ENCODE data around the gene FFAR1.

FFAR1 gene, protein sequence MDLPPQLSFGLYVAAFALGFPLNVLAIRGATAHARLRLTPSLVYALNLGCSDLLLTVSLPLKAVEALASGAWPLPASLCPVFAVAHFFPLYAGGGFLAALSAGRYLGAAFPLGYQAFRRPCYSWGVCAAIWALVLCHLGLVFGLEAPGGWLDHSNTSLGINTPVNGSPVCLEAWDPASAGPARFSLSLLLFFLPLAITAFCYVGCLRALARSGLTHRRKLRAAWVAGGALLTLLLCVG (N-terminal part only)

GRCh38 chr19:35347171-35347929 is at the start of gene FFAR1:
Gene FFAR1 (plus strand): TSS chr19:35347902. CDS start chr19:35351552, 3,650 bp downstream.
- H3K9me3 Mint-ChIP-seq: no peaks in the 10 kb centered on the region
- H3K36me3 Mint-ChIP-seq (ENCODE audit: low read depth): no peaks in the 10 kb centered on the region
- peak within 1 kb of the TSS; percentile 67 for H3K4me3 Mint-ChIP-seq
- peaks cover 34% of the 10 kb centered on the region for H3K4me1 Mint-ChIP-seq (ENCODE audit: low read depth)
- peaks cover 16% of the 10 kb centered on the region for H3K27me3 Mint-ChIP-seq (ENCODE audit: low read depth)
- peak within 1 kb of the TSS; percentile 78 for H3K27ac Mint-ChIP-seq

DNA sequence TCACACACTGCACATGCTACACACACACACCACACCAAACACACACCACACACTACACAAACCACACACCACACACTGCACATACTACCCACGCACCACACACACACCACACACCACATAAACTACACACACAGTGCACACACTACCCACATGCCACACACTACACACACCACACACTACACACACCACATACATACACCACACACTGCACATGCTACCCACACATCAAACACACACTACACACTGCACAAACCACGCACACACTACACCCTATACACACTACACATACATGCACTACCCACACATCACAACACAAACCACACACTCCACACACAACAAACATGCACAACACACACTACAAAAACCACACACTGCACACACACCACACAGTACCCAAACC is 49.8 kb upstream of the FFAR1 start:
- Mint-ChIP-seq H3K4me3 (no peak overlapping the region), H3K4me1 (ENCODE audit: low read depth) (peaks cover 2% of the 10 kb centered on the region), H3K36me3 (ENCODE audit: low read depth) (no peaks in the 10 kb centered on the region), H3K9me3 (no peaks in the 10 kb centered on the region), H3K27me3 (ENCODE audit: low read depth) (no peaks in the 10 kb centered on the region), H3K27ac (no peak overlapping the region)

DNA sequence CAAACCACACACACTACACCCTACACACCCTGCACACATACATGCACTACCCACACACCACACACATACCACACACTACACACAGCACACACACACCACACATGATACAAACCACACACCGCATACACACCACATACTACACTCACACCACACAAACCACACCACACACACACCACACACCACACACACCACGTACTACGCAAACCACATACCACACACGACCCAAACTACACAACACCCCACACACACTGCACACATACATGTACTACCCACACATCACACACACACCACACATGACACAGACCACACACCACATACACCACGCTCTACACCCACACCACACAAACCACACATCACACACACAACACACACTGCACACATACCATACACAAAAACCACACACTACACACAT is 49.1 kb upstream of the FFAR1 start:
- Mint-ChIP-seq H3K27me3 (ENCODE audit: low read depth) (peaks cover 2% of the 10 kb centered on the region), H3K4me1 (ENCODE audit: low read depth) (peaks cover 2% of the 10 kb centered on the region), H3K27ac (no peak overlapping the region), H3K4me3 (no peak overlapping the region), H3K9me3 (no peaks in the 10 kb centered on the region), H3K36me3 (ENCODE audit: low read depth) (no peaks in the 10 kb centered on the region)

DNA sequence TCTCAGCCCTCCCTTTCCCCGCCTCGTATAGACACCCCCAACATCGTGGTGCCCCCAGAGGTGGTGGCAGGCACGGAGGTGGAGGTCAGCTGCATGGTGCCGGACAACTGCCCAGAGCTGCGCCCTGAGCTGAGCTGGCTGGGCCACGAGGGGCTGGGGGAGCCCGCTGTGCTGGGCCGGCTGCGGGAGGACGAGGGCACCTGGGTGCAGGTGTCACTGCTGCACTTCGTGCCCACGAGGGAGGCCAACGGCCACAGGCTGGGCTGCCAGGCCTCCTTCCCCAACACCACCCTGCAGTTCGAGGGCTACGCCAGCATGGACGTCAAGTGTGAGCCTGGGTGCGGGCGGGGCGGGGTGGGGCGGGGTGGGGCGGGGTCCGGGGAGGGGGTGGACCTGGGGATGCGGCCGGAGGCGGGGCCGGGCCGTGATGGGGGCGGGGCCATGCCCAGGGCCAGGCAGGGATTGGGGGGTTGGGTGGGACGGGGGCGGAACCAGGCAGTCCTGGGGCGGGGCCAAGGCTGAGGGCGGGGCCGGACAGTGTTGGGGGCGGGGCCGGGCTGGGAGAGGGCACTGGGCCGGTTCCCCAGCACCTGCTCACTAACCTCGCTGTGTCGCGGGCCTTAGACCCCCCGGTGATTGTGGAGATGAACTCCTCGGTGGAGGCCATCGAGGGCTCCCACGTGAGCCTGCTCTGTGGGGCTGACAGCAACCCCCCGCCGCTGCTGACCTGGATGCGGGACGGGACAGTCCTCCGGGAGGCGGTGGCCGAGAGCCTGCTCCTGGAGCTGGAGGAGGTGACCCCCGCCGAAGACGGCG is 48.0 kb upstream of the FFAR1 start:
- H3K27me3 Mint-ChIP-seq (ENCODE audit: low read depth): peaks cover 2% of the 10 kb centered on the region
- no peak overlapping the region for H3K27ac Mint-ChIP-seq
- no peak overlapping the region for H3K4me3 Mint-ChIP-seq
- H3K9me3 Mint-ChIP-seq: no peaks in the 10 kb centered on the region
- H3K4me1 Mint-ChIP-seq (ENCODE audit: low read depth): peaks cover 2% of the 10 kb centered on the region
- H3K36me3 Mint-ChIP-seq (ENCODE audit: low read depth): no peaks in the 10 kb centered on the region

- no peaks in the 10 kb centered on the region for H3K9me3 Mint-ChIP-seq
- no peak overlapping the region for H3K27ac Mint-ChIP-seq
- H3K4me1 Mint-ChIP-seq (ENCODE audit: low read depth): peaks cover 2% of the 10 kb centered on the region
- H3K36me3 Mint-ChIP-seq (ENCODE audit: low read depth): no peaks in the 10 kb centered on the region
- no peak overlapping the region for H3K4me3 Mint-ChIP-seq
- H3K27me3 Mint-ChIP-seq (ENCODE audit: low read depth): peaks cover 2% of the 10 kb centered on the region
These were observed 47.4 kb upstream of the FFAR1 start for GRCh38 chr19:35300339-35300649.

DNA sequence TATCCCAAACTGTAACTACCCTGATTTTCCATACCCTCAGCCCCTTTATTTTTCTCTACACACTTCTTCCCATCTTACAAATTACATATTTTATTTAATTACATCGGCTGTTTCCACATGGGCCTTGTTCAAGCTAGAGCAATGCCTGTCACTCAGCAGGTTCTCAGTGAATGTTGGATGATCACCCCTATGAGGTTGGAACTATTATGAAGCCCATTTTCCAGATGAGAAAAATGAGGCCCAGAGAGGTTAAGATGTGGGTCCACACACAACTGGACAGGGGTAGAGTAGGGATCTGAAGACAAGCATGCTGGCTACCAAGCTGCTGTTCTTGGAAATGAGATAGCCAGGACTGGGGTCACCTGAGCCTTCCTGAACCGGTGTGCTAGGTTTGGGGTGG is 45.7 kb upstream of the FFAR1 start:
- Mint-ChIP-seq H3K9me3 (no peaks in the 10 kb centered on the region), H3K27me3 (ENCODE audit: low read depth) (peaks cover 2% of the 10 kb centered on the region), H3K4me3 (no peak overlapping the region), H3K36me3 (ENCODE audit: low read depth) (no peaks in the 10 kb centered on the region), H3K27ac (no peak overlapping the region), H3K4me1 (ENCODE audit: low read depth) (no peaks in the 10 kb centered on the region)

DNA sequence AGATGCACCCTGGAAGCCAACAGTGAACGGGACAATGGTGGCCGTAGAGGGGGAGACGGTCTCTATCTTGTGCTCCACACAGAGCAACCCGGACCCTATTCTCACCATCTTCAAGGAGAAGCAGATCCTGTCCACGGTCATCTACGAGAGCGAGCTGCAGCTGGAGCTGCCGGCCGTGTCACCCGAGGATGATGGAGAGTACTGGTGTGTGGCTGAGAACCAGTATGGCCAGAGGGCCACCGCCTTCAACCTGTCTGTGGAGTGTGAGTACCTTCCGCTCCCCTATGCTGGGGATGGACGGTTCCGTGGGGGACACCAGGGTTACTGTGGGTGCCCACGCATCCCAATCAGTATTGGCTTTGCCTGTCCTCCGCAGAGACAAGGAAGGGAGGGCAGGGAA is 45.3 kb upstream of the FFAR1 start:
- no peaks in the 10 kb centered on the region for H3K9me3 Mint-ChIP-seq
- peaks cover 2% of the 10 kb centered on the region for H3K27me3 Mint-ChIP-seq (ENCODE audit: low read depth)
- H3K36me3 Mint-ChIP-seq (ENCODE audit: low read depth): no peaks in the 10 kb centered on the region
- H3K4me1 Mint-ChIP-seq (ENCODE audit: low read depth): no peaks in the 10 kb centered on the region
- H3K27ac Mint-ChIP-seq: no peak overlapping the region
- no peak overlapping the region for H3K4me3 Mint-ChIP-seq

GRCh38 chr19:35303357-35303915 is 44.3 kb upstream of the FFAR1 start:
- Mint-ChIP-seq H3K4me3 (no peak overlapping the region), H3K27me3 (ENCODE audit: low read depth) (peaks cover 2% of the 10 kb centered on the region), H3K4me1 (ENCODE audit: low read depth) (no peaks in the 10 kb centered on the region), H3K27ac (no peak overlapping the region), H3K9me3 (no peaks in the 10 kb centered on the region), H3K36me3 (ENCODE audit: low read depth) (no peaks in the 10 kb centered on the region)

DNA sequence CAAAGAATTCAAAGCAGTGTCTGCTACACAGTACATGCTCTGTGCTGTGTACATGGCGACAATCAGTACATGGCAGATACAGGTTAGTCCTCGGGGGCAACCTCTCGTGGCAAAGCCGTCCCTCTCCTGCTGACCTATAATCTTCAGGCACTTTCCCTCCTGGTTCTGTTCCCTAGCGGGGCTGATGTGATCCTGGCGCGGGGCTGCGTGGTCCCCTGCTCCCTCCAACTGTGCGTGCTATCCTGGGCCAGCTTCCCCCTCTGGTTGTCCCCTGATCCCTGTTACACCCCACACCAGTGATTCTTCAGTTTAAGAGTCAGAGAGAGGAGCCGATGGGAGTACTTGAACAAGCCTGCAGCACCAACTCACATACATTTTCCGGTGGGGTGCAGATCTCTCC is 43.7 kb upstream of the FFAR1 start:
- Mint-ChIP-seq H3K27ac (no peak overlapping the region), H3K9me3 (no peaks in the 10 kb centered on the region), H3K27me3 (ENCODE audit: low read depth) (peaks cover 2% of the 10 kb centered on the region), H3K4me1 (ENCODE audit: low read depth) (no peaks in the 10 kb centered on the region), H3K4me3 (no peak overlapping the region), H3K36me3 (ENCODE audit: low read depth) (no peaks in the 10 kb centered on the region)

GRCh38 chr19:35305181-35305580 is 42.5 kb upstream of the FFAR1 start:
- H3K27me3 Mint-ChIP-seq (ENCODE audit: low read depth): peaks cover 2% of the 10 kb centered on the region
- no peak overlapping the region for H3K4me3 Mint-ChIP-seq
- H3K27ac Mint-ChIP-seq: no peak overlapping the region
- no peaks in the 10 kb centered on the region for H3K36me3 Mint-ChIP-seq (ENCODE audit: low read depth)
- no peaks in the 10 kb centered on the region for H3K9me3 Mint-ChIP-seq
- H3K4me1 Mint-ChIP-seq (ENCODE audit: low read depth): no peaks in the 10 kb centered on the region

GRCh38 chr19:35306473-35307246 is 41.0 kb upstream of the FFAR1 start:
- H3K36me3 Mint-ChIP-seq (ENCODE audit: low read depth): no peaks in the 10 kb centered on the region
- peaks cover 2% of the 10 kb centered on the region for H3K27me3 Mint-ChIP-seq (ENCODE audit: low read depth)
- H3K4me1 Mint-ChIP-seq (ENCODE audit: low read depth): no peaks in the 10 kb centered on the region
- H3K27ac Mint-ChIP-seq: no peak overlapping the region
- no peaks in the 10 kb centered on the region for H3K9me3 Mint-ChIP-seq
- H3K4me3 Mint-ChIP-seq: no peak overlapping the region

GRCh38 chr19:35307931-35308330 is 39.8 kb upstream of the FFAR1 start:
- peaks cover 2% of the 10 kb centered on the region for H3K27me3 Mint-ChIP-seq (ENCODE audit: low read depth)
- H3K4me1 Mint-ChIP-seq (ENCODE audit: low read depth): no peaks in the 10 kb centered on the region
- no peaks in the 10 kb centered on the region for H3K9me3 Mint-ChIP-seq
- no peak overlapping the region for H3K27ac Mint-ChIP-seq
- no peaks in the 10 kb centered on the region for H3K36me3 Mint-ChIP-seq (ENCODE audit: low read depth)
- no peak overlapping the region for H3K4me3 Mint-ChIP-seq

DNA sequence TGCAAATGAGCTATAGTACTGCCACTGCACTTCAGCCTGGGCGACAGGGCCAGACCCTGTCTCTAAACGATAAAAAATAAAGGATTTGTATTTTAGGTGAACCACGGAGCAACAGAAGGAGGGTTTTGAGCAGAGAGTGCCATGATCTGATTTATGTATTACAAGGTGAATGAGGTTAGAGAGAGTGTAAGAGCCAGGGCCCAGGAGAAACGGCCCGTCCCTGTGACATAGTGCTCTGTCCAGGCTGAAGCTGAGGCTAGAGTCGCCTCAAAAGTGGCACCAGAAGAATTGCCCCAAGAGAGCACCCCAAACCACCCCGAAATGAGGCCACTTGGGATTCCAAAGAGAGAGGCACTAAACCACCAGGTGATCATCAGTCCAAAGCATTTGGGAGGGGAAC is 38.8 kb upstream of the FFAR1 start:
- H3K27ac Mint-ChIP-seq: no peak overlapping the region

More for the DNA sequence above, 38.8 kb upstream of the FFAR1 start:
- Mint-ChIP-seq H3K27me3 (ENCODE audit: low read depth) (no peaks in the 10 kb centered on the region), H3K4me1 (ENCODE audit: low read depth) (no peaks in the 10 kb centered on the region), H3K9me3 (no peaks in the 10 kb centered on the region), H3K4me3 (no peak overlapping the region), H3K36me3 (ENCODE audit: low read depth) (no peaks in the 10 kb centered on the region)
